Neural progenitor cell (in vitro differentiated cells): Measurements from ENCODE around the gene PHOX2A. TPM values are rescaled to one million over a fixed set of nuclear protein-coding genes. Genes with fewer than 3 reads are reported as not detected.

Source experiments
- DNase-seq: peaks from one replicate; pipeline ENCODE4 v3.0.0-alpha.2; 2016; ENCODE audit warnings: low spot score
- H2AFZ ChIP-seq: fragments of 200-600 bp; sonication (generic); replicated peaks from 2 replicates; pipeline ENCODE4 v1.6.1; 2016; ENCODE audit warnings: antibody characterized with exemption
- H3F3A ChIP-seq: fragments of 200-600 bp; sonication (generic); 2 replicates; pipeline ENCODE4 v1.6.1; 2016; ENCODE audit warnings: antibody characterized with exemption, low read depth
- H3K27ac ChIP-seq: fragments of 200-600 bp; sonication (generic); 2 replicates; pipeline ENCODE4 v1.5.1; 2016; ENCODE audit warnings: mild to moderate bottlenecking
- H3K27me3 ChIP-seq: fragments of 200-600 bp; sonication (generic); 2 replicates; pipeline ENCODE4 v1.6.1; 2016; ENCODE audit warnings: mild to moderate bottlenecking, moderate library complexity
- H3K36me3 ChIP-seq: fragments of 200-600 bp; sonication (generic); 2 replicates; pipeline ENCODE4 v1.5.1; 2016
- H3K4me1 ChIP-seq: fragments of 200-600 bp; sonication (generic); 2 replicates; pipeline ENCODE4 v1.6.1; 2016; ENCODE audit warnings: mixed run types
- H3K4me2 ChIP-seq: fragments of 200-600 bp; sonication (generic); 2 replicates; pipeline ENCODE4 v1.6.1; 2016
- H3K4me3 ChIP-seq: fragments of 200-600 bp; sonication (generic); 2 replicates; pipeline ENCODE4 v1.5.1; 2016
- H3K79me2 ChIP-seq: fragments of 200-600 bp; sonication (generic); 2 replicates; pipeline ENCODE4 v1.6.1; 2016; ENCODE audit warnings: low read depth
- H3K9ac ChIP-seq: fragments of 200-600 bp; sonication (generic); 2 replicates; pipeline ENCODE4 v1.6.1; 2016
- H3K9me3 ChIP-seq: fragments of 200-600 bp; sonication (generic); 2 replicates; pipeline ENCODE4 v1.5.1; 2016; ENCODE audit warnings: low read depth
- H4K20me1 ChIP-seq: fragments of 200-600 bp; sonication (generic); 2 replicates; pipeline ENCODE4 v1.6.1; 2016; ENCODE audit warnings: low read depth
- H3K27ac Mint-ChIP-seq: 3 replicates; pipeline ENCODE4 v1.8.0; 2021; ENCODE audit warnings: mixed read lengths
- H3K27me3 Mint-ChIP-seq: 2 replicates; pipeline ENCODE4 v1.8.0; 2022; ENCODE audit warnings: low read depth, mild to moderate bottlenecking, inconsistent platforms, moderate library complexity, mixed read lengths; ENCODE audit not compliant: insufficient read depth
- H3K36me3 Mint-ChIP-seq: 3 replicates; pipeline ENCODE4 v1.8.0; 2021; ENCODE audit warnings: mixed read lengths
- H3K4me1 Mint-ChIP-seq: 3 replicates; pipeline ENCODE4 v1.8.0; 2021; ENCODE audit warnings: mixed read lengths
- H3K4me3 Mint-ChIP-seq: 3 replicates; pipeline ENCODE4 v1.8.0; 2021; ENCODE audit warnings: mild to moderate bottlenecking, moderate library complexity, mixed read lengths
- H3K9me3 Mint-ChIP-seq: 3 replicates; pipeline ENCODE4 v1.8.0; 2020; ENCODE audit warnings: mixed read lengths
- EZH2 ChIP-seq: fragments of 200-600 bp; sonication (generic); IDR thresholded peaks from 2 replicates; pipeline ENCODE4 v1.6.1; 2017; ENCODE audit warnings: antibody characterized with exemption, mild to moderate bottlenecking, moderate library complexity
- EZH2phosphoT487 ChIP-seq: fragments of 200-600 bp; sonication (generic); IDR thresholded peaks from 2 replicates; pipeline ENCODE4 v1.6.1; 2017; ENCODE audit warnings: antibody characterized with exemption
- total RNA-seq: library from RNA; depleted of rRNA; stranded (reverse); fragments of >200 nt; gene quantifications from 2 replicates; pipeline ENCODE4 v1.2.3, GENCODE V29; 2015; ENCODE audit warnings: low replicate concordance
- TF ChIP-seq, protein P1 (sequence below): fragments of 200-600 bp; sonication (generic); IDR thresholded peaks from 2 replicates; pipeline ENCODE4 v1.5.1; 2017; ENCODE audit warnings: antibody characterized with exemption, mild to moderate bottlenecking

The PHOX2A gene
- total RNA-seq, 1 donor from 2014 or later = not detected

DNA sequence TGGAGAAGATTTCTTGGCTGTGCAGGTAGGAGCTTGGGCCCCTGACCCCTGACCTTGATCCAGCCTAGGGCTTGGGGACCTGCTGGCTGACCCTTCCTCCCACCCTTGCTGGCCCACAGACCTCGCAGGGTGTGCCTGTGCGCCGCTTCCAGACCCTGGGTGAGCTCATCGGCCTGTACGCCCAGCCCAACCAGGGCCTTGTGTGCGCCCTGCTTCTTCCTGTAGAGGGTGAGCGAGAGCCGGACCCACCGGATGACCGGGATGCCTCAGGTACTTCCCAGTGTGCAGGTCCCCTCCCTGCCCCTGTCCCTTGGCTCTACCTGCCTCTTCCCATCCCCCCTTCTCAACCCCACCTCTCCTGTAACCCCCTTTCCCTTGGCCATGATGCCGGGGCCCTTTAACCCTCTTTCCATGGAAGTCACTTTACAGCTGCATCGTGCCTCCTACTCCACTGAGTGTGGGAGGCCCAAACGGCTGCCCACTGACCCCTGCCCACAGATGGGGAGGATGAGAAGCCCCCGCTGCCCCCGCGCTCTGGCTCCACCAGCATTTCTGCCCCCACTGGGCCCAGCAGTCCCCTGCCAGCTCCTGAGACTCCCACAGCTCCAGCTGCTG, 15.6 kb downstream of the PHOX2A start:
- no peak overlapping the region for H3K27ac ChIP-seq
- no peaks in the 10 kb centered on the region for H3K27me3 ChIP-seq
- no peak overlapping the region for H3K9ac ChIP-seq
- H3K36me3 ChIP-seq = no peaks in the 10 kb centered on the region
- Mint-ChIP-seq H3K27me3 (peaks cover 2% of the 10 kb centered on the region), H3K27ac (no peak overlapping the region), H3K4me1 (peaks cover 16% of the 10 kb centered on the region), H3K9me3 (no peaks in the 10 kb centered on the region), H3K4me3 (no peak overlapping the region), H3K36me3 (peaks cover 26% of the 10 kb centered on the region)
- DNase-seq = no peak
- peaks cover 26% of the 10 kb centered on the region for H3K79me2 ChIP-seq
- peaks cover 5% of the 10 kb centered on the region for H3K4me1 ChIP-seq
- H2AFZ ChIP-seq = no peak overlapping the region
- peaks cover 19% of the 10 kb centered on the region for H4K20me1 ChIP-seq
- no peaks in the 10 kb centered on the region for H3K9me3 ChIP-seq
- H3K4me3 ChIP-seq = no peak overlapping the region
- H3K4me2 ChIP-seq = no peak overlapping the region
- TF ChIP-seq, protein P1, sequence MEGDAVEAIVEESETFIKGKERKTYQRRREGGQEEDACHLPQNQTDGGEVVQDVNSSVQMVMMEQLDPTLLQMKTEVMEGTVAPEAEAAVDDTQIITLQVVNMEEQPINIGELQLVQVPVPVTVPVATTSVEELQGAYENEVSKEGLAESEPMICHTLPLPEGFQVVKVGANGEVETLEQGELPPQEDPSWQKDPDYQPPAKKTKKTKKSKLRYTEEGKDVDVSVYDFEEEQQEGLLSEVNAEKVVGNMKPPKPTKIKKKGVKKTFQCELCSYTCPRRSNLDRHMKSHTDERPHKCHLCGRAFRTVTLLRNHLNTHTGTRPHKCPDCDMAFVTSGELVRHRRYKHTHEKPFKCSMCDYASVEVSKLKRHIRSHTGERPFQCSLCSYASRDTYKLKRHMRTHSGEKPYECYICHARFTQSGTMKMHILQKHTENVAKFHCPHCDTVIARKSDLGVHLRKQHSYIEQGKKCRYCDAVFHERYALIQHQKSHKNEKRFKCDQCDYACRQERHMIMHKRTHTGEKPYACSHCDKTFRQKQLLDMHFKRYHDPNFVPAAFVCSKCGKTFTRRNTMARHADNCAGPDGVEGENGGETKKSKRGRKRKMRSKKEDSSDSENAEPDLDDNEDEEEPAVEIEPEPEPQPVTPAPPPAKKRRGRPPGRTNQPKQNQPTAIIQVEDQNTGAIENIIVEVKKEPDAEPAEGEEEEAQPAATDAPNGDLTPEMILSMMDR = peak; percentile 8
- TF ChIP-seq EZH2 (no peak), EZH2phosphoT487 (no peak)
- H3F3A ChIP-seq = peaks cover 9% of the 10 kb centered on the region

DNA sequence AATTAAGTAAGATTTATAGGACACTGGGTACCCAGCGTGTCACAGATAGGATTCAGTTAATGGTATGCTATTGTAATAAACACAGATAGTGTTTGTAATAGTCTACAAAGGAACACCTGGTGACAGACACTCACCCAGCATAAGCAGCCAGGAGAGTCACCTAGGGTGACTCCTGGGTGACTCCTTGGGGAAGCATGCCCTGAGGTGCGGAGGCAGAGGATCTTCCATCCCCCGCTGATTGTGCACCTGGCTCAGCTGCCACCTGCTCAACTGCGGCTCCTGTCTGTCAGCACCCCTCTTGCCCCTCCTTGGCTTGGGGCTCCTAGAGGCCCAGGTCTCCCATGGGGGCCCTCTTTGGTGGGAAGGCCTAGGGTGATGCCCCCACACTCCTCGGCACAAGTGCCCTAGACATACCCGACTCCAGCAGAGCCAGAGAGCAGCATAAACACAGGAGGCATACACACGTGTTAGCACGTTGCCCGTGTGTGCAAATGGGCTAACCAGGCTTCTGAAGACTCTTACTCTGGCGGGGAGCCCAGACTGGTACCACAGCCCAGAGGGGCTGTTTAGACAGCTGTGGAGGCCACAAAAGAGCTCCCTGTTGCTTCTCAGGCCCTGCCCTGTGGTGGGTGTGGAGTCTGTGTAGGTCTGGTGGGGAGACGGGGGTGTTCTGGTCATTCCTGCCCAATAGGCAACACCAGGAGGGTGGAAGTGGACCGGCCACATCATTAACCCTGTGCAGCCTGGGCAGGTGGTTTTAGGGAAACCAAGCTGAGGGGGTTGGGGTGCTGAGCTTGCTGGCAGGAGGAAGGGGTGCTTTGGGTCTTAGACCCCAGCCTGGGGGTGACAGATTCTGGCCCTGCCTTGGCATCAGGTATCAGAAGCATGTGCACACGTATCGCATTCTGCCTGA, 16.4 kb downstream of the PHOX2A start:
- Mint-ChIP-seq H3K4me3 (peak overlapping the region; percentile 95), H3K27me3 (peaks cover 2% of the 10 kb centered on the region), H3K27ac (no peak overlapping the region), H3K36me3 (peaks cover 24% of the 10 kb centered on the region), H3K4me1 (peaks cover 19% of the 10 kb centered on the region), H3K9me3 (no peaks in the 10 kb centered on the region)
- H4K20me1 ChIP-seq = peaks cover 19% of the 10 kb centered on the region
- H3K9ac ChIP-seq = no peak overlapping the region
- no peak overlapping the region for H3K27ac ChIP-seq
- peaks cover 5% of the 10 kb centered on the region for H3K4me1 ChIP-seq
- no peak overlapping the region for H3K4me2 ChIP-seq
- no peaks in the 10 kb centered on the region for H3K9me3 ChIP-seq
- no peaks in the 10 kb centered on the region for H3K27me3 ChIP-seq
- peaks cover 26% of the 10 kb centered on the region for H3K79me2 ChIP-seq
- peaks cover 14% of the 10 kb centered on the region for H3F3A ChIP-seq
- H3K36me3 ChIP-seq = no peaks in the 10 kb centered on the region
- H3K4me3 ChIP-seq = no peak overlapping the region
- DNase-seq = no peak
- no peak for TF ChIP-seq EZH2phosphoT487
- TF ChIP-seq EZH2 = no peak
- TF ChIP-seq, protein P1 = no peak
- H2AFZ ChIP-seq = no peak overlapping the region

DNA sequence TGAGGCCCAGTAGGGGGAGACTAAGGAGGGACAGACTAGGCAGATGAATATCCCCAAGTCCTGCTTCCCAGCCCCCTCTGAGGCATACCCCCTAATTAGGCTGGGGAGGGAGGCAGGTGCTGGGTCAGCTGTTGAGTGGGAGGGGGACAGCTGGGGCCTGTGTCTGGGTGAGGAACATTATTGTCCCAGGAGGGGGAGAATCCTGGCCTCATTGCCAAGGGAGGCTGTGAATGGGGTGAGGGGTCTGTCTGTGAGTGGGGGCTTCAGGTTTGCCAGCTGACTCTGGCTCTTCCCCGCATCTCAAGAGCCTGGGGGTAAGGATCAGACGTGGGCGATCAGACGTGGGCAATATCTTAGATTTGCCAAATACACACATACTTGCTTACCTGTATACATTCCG, 17.3 kb downstream of the PHOX2A start:
- H3K9me3 Mint-ChIP-seq = no peaks in the 10 kb centered on the region
- no peak overlapping the region for H2AFZ ChIP-seq
- no peak overlapping the region for H3K9ac ChIP-seq
- no peak overlapping the region for H3K27ac ChIP-seq
- no peaks in the 10 kb centered on the region for H3K36me3 ChIP-seq
- peak overlapping the region; percentile 95 for H3K4me3 Mint-ChIP-seq
- peaks cover 26% of the 10 kb centered on the region for H3K79me2 ChIP-seq
- TF ChIP-seq EZH2 = no peak
- TF ChIP-seq EZH2phosphoT487 = no peak
- TF ChIP-seq, protein P1 = no peak
- H3K4me1 Mint-ChIP-seq = peaks cover 23% of the 10 kb centered on the region
- H3K27ac Mint-ChIP-seq = no peak overlapping the region
- no peaks in the 10 kb centered on the region for H3K27me3 ChIP-seq
- DNase-seq = no peak
- H3K4me2 ChIP-seq = peak overlapping the region; percentile 97
- no peaks in the 10 kb centered on the region for H3K9me3 ChIP-seq
- peaks cover 19% of the 10 kb centered on the region for H4K20me1 ChIP-seq
- H3K27me3 Mint-ChIP-seq = peaks cover 4% of the 10 kb centered on the region
- no peak overlapping the region for H3K4me3 ChIP-seq
- peaks cover 19% of the 10 kb centered on the region for H3F3A ChIP-seq
- H3K36me3 Mint-ChIP-seq = peaks cover 18% of the 10 kb centered on the region
- H3K4me1 ChIP-seq = peaks cover 5% of the 10 kb centered on the region
